Stimulated activated CD8-positive, alpha-beta memory T cell treated with anti-CD3 and anti-CD28 coated beads, Interleukin-7, amount 100 ng/mL, for 1 hour (primary cell): ENCODE data around the gene SKIC8.
"Not testable (repeated sequence)": the region's sequence is repeated elsewhere in the genome, so short reads cannot be mapped to it uniquely, and the experiment has no call there.

Experiments
- DNase-seq, 2 donors: peaks; one replicate each; pipeline ENCODE4 v3.0.0-alpha.2; 2020; ENCODE audit warnings: low read depth in 2 of 2

The SKIC8 gene

DNA sequence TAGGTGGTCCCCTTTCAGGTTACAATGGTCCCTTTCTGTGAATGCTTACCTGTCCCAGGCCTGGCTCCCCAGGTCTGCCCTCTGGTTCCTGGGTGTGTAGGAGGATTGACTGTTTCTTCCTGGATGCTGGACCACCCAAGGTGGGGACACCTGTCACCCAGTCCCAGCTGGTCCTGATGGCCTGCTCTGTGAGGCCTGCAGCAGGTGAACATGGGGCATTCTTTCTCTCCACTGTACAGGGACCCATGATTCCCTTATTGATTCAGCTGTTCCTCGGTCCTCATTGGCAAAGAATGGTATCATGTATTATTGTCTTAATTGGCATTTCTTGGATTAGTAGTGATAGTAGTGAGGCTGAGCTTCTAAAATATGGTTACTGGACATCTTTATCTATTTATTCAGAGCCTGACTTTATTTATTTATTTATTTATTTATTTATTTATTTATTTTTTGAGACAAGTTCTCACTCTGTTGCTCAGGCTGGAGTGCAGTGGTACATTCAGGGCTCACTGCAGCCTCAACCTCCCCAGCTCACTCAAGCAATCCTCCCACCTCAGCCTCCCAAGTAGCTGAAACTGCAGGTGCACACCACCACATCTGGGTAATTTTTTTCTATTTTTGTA, 43.9 kb downstream of the SKIC8 start:
- no peak for DNase-seq

DNA sequence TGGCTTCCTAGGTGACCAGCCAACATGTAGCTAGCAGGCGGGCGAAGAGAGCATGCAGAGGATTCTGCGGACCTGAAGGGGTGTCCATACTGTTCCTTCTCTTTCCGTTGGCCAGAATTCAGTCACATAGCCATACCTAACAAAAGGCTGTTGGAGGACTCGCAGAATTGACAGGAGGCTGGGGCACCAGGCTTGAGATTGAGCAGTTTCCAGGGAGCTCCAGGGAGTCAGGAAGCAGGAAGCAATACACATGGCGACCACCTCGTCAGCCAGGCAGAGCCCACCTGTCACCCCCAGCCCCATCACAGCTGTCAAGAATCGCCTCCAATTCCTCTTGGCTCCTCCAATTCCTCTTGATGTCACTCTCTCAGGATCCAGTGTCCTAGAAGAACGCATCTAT, 48.3 kb downstream of the SKIC8 start:
- no peak for DNase-seq

DNA sequence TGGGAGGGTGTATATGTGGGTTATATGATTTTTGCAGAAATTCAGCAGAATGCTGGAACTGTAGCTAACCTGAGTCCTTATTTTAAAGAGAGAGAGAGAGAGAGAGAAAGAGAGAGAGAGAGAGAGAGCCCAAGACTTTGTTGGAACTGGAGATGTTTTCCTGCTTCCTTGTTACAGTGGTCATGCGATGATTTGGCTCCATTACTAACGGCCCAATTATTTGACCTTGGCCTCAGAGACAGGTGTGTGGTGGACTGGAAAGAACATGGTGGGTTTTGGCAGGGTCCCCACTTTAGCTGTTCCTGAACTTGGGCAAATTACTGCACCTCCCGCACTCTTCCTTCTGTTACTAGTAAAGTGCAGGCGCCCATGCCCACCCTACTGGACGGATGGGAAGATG, 50.3 kb downstream of the SKIC8 start:
- no peak for DNase-seq

DNA sequence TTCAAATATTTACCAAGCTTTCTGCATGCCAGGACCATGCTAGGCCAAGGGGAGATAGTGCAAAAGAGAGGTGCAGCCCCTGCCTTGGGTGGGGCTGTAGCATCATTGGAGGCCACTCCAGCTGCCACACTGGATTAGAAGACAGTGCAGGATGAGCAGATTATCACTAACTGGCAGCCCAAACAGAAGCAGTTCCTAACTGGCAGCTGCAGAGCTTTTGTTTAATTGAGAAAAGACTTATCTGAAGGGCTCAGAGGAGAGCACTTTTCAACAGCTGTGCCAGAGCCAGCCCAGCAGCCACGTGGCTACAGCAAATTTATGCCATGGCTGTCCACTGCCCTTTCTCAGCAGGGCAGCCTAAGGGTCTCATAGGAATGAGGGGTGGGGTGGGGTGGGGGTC, 51.5 kb downstream of the SKIC8 start:
- DNase-seq = no peak

DNA sequence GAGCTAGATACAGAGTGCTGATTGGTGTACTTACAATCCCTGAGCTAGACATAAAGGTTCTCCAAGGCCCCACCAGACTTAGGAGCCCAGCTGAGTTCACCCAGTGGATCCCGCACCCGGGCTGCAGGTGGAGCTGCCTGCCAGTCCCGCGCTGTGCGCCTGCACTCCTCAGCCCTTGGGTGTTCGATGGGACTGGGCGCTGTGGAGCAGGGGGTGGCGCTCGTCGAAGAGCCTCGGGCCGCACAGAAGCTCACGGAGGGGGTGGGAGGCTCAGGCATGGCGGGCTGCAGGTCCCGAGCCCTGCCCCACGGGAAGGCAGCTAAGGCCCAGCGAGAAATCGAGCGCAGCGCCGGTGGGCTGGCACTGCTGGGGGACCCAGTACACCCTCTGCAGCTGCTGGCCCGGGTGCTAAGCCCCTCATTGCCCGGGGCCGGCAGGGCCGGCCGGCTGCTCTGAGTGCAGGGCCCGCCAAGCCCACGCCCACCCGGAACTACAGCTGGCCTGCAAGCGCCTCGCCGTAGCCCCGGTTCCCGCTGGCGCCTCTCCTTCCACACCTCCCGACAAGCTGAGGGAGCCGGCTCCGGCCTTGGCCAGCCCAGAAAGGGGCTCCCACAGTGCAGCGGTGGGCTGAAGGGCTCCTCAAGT, 53.3 kb downstream of the SKIC8 start:
- DNase-seq = not testable (repeated sequence)

DNA sequence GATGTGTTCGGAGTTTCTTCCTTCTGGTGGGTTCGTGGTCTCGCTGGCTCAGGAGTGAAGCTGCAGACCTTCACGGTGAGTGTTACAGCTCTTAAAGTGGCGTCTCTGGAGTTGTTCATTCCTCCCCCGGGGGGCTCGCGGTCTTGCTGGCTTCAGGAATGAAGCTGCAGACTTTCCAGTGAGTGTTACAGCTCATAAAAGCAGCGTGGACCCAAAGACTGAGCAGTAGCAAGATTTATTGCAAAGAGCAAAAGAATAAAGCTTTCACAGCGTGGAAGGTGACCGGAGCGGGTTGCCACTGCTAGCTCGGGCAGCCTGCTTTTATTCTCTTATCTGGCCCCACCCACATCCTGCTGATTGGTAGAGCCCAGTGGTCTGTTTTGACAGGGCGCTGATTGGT, 54.0 kb downstream of the SKIC8 start:
- not testable (repeated sequence) for DNase-seq

DNA sequence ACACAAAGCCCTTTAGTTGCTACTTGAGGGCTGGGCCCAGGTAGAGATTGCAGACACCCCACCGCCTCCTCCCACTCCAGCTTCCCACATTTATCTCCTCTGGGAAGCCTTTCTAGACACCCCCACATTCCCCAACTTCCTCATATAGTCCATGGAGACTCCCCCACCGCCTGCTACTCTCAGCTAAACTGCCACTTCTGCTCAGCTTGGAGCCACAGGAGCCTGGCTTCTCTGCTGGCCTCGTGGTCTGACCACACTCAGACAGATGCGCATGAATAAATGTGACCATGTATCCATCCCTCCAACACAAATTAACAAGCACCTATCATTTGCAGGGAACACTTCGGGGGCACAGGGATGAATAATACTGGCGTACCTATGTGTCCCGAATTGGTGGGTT, 54.5 kb downstream of the SKIC8 start:
- no peak for DNase-seq

DNA sequence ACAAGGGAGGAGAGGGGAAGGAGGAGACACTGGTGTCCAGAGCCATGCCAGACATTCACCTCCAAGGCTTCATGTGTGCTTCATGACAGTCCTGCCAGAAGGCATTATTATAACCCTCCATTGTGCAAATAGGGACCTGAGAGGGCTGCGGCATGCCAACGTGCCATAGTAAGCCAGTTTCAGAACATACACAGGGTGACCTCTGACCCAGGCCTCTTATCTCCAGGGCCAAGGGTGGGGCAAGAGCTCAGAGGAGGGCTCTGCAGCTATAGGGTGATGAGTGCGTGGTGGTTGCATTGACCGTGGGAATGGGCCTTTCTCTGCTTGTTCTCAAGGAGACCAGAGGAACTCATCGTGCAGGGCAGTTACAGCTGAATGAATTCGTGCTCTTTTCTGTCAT, 55.3 kb downstream of the SKIC8 start:
- DNase-seq = no peak

DNA sequence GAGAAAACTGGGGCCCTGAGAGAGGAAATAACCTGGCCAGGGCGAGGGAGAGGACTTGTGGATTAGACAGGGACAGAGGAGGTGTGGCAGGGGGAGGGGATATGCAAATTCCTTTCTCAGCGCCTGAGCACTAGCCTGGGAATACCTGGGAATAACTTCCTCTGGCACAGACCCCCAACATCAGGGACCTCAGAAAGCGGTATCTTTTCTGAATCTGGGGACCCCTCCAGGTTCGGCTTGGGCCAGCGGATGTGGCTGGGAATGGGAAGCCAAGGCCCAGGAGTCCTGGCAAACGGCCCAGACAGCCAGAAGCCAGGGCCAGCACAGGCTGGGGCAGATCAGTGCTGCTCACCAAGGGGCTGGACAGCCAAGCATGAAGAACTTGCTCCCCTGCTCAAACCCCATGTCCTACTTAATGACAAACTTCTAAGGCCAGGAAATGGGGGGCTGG, 55.9 kb downstream of the SKIC8 start:
- DNase-seq = no peak

DNA sequence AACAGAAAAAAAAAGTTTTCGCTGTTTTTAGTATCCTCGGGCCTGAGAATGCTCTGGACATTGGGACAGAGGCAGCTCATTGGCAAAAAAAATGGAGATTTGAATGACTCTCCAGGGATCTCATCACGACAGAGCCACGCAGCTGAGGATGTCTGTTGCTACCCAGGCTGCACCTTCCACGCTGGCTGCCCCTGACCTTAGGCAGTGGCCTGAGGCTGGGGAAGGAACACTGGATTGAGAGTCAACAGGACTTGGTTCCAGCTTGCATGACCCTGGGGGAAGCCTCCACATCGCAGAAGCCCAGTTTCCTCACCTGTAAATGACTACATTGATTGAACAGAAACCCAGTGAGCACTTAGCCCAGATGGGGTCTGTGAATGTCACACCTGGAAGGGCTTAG, 56.4 kb downstream of the SKIC8 start:
- no peak for DNase-seq

DNA sequence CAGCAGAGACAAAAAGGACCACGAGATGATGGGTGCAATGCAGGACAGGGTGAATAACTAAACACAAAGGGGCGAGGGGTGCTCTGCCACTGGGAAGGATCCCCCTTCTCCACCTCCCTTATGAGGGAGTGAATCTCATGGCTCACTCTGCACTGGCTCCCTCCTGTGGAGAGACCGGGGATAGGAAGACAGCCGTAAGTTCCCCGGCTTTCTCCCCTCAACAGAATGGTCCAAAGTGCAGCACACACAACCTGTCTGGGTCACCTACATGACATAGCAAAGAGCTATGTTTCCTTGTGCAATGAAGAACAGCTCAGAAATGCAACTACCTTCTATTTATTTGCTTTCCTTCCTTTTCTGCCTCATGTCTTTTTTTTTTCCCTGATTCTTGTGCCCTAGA, 57.3 kb downstream of the SKIC8 start:
- no peak for DNase-seq

DNA sequence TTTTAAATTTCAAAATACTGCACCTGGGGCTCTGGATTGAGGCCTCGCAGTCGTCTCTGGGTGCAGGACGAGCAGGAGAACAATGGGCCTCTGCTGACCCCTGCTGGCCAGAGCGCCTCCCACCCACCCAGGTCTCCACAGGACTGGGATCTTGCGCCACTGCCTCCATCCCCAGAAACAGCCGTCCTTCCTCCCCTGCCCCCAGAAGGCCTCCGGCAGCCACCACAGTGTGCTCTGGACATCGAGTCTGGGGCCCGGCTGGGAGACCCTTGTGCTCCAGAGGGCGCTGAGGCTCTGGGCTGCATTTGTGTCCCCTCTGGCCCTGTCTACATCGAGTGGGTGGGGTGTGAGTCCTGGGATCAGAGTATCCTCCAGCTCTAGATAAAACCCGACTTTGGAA, 58.4 kb downstream of the SKIC8 start:
- DNase-seq = peak; percentile 64 to 75

DNA sequence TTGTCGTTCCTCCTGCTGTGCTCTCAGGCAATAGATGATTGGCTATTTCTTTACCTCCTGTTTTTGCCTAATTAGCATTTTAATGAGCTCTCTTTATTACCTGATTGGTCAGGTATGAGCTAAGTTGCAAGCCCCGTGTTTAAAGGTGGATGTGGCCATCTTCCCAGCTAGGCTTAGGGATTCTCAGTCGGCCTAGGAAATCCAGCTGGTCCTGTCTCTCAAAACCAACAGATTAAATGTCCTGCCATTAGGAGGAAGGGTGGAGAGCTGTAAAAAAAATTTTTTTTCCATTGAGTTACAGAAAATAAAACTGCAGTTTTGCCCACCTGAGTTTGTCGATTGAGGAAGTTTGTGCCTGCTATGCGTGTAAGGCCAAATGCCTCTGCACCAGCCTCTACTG, 59.6 kb downstream of the SKIC8 start:
- no peak for DNase-seq

DNA sequence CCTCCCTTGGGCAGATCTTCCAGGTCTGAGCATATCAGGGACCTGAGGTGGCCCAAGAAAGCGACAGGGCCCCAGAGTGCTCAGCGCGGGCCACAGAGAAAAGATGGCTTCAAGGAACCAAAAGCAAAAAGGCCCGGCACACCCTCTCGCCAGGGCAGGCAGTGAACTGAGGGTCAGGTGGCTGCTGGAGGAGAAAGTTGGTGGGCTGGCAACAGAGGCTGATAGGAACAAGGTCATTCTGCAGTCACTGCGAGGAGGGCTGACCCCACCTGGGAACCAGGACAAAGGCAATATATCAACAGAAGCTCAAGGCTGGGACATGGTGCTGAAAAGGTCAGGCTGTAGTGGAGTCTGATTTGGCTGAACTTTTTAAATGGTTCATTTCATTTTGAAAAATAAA, 62.3 kb downstream of the SKIC8 start:
- no peak for DNase-seq

DNA sequence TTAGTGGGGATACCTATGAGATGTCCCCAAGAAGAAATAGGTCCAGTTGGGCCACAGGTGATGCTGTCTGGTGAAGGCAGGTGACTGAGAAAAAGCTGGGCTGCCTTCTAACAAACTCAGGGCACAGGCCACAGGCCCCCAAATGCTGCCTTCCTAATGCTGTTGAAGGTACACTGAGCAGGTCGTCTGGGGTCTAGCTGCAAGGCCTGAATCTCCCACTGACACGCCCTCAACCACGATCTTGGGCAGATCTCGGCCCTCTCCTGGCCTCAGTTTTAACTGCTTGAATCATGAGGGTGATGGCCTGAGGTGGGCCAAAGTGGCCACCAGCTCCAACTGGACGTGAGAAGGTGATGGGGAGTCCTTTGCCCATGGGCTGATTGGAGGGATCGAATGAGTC, 62.9 kb downstream of the SKIC8 start:
- DNase-seq = no peak

DNA sequence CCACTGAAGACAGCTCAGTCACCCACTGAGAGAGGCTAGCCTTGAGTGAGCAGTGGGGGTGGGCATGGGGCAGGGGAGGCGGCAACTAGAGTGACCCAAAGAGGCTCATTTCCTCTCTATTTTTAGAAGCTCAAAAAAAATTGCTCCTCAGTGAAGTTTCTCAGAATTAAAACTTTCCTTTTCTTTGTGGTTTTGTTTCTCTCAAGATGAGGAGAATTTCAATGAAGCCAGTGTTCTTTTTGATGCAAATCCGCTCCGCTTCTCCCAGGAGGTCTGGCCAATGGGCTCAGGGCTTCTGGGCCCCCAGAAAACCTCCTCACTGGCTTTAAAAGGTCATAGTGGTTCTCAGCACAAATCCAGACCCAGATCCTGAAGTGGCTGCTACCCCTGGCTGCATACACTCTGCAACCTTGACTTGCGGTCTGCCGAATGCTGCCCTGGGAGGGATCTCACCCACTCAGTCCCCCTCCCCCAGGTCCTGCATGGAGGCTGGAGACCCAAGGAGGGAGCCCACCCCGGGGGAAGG, 64.8 kb downstream of the SKIC8 start, which contains the start of gene ACSBG1:
TSS of gene ACSBG1 (minus strand) at position 51 of the 526 bp plus-strand sequence. CDS start 64 bp downstream, outside the sequence.
- no peak for DNase-seq

DNA sequence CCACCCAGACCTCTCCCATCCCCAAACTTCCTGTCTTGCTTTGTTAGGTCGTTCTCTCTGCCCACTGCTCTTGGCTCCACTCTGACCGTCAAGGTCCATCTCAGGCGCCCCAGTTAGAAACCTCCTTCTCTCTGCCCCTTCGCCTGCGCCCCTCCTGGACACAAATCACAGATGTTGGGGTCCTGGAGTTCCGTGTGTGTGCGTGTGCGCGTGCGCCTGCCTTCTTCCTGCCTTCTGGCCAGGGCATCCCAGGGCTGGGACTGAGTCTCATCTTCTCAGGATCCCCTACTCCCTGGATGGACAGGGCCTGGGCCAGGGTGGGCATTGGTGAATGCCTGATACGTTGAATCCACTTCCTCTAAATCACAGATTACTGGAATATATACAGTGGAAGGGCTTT, 65.9 kb downstream of the SKIC8 start:
- no peak for DNase-seq
